Esophagus squamous epithelium (tissue), 4 donors: ENCODE data around the gene ERG28.

ENCODE experiments used
- CTCF ChIP-seq, 6 experiments: fragments of 450-650 bp in 4 of 6; fragments of 200-600 bp in 2 of 6; sonication (generic) in 2 of 6; IDR thresholded peaks; one replicate each; pipeline ENCODE4 v1.5.1; 2016 to 2019; ENCODE audit warnings: antibody characterized with exemption in 6 of 6, mild to moderate bottlenecking in 4 of 6, moderate library complexity in 4 of 6
- POLR2A ChIP-seq, 4 donors: fragments of 450-650 bp; IDR thresholded peaks; one replicate each; pipeline ENCODE4 v1.6.1; 2017; ENCODE audit warnings: antibody characterized with exemption in 4 of 4, mild to moderate bottlenecking in 4 of 4, moderate library complexity in 3 of 4

GRCh38 chr14:75655235-75655634 lies 5.4 kb downstream of the ERG28 start:
- TF ChIP-seq CTCF (IDR thresholded peaks at IDR 0.05): no peak
- TF ChIP-seq POLR2A (IDR thresholded peaks at IDR 0.05): no peak
